Activated CD4-positive, alpha-beta T cell treated with anti-CD3 and anti-CD28 coated beads, Interleukin-2, Interleukin-4, amounts not matched to agents 100 ng/mL and 50 ng/mL, durations not matched to agents 16 hours and 8 hours (primary cell): ENCODE measurements around the gene FTO.

Source experiments
- DNase-seq: peaks from one replicate; pipeline ENCODE4 v3.0.0-alpha.2; 2020; ENCODE audit warnings: low spot score

Gene FTO

GRCh38 chr16:54015147-54015546 lies 311.2 kb downstream of the FTO start:
- DNase-seq, result no peak

- DNase-seq, result no peak
Observed at GRCh38 chr16:54022362-54022761, 318.4 kb downstream of the FTO start.

- DNase-seq, result no peak
Observed at GRCh38 chr16:54026456-54026855, 322.5 kb downstream of the FTO start.

GRCh38 chr16:54027062-54027461 lies 323.1 kb downstream of the FTO start:
- no peak for DNase-seq

- DNase-seq, result no peak
Observed at GRCh38 chr16:54027558-54027957, 323.6 kb downstream of the FTO start.

- no peak for DNase-seq
Observed at GRCh38 chr16:54027995-54028394, 324.0 kb downstream of the FTO start.

- DNase-seq, result no peak
Observed at GRCh38 chr16:54030451-54030850, 326.5 kb downstream of the FTO start.

- no peak for DNase-seq
Observed at GRCh38 chr16:54031107-54031760, 327.3 kb downstream of the FTO start.

- no peak for DNase-seq
Observed at GRCh38 chr16:54033747-54034146, 329.8 kb downstream of the FTO start.

- no peak for DNase-seq
Observed at GRCh38 chr16:54034684-54035083, 330.7 kb downstream of the FTO start.

GRCh38 chr16:54040480-54040879 lies 336.5 kb downstream of the FTO start:
- no peak for DNase-seq

- DNase-seq, result no peak
Observed at GRCh38 chr16:54040975-54041374, 337.0 kb downstream of the FTO start.

- DNase-seq, result no peak
Observed at GRCh38 chr16:54048586-54049495, 344.9 kb downstream of the FTO start.

GRCh38 chr16:54049591-54050458 lies 345.9 kb downstream of the FTO start:
- no peak for DNase-seq

- DNase-seq, result no peak
Observed at GRCh38 chr16:54050459-54051210, 346.7 kb downstream of the FTO start.

- DNase-seq, result no peak
Observed at GRCh38 chr16:54051821-54052220, 347.9 kb downstream of the FTO start.

- no peak for DNase-seq
Observed at GRCh38 chr16:54052271-54052670, 348.3 kb downstream of the FTO start.

GRCh38 chr16:54053891-54054820 lies 350.2 kb downstream of the FTO start:
- DNase-seq, result no peak

- no peak for DNase-seq
Observed at GRCh38 chr16:54055191-54055590, 351.2 kb downstream of the FTO start.

- DNase-seq, result no peak
Observed at GRCh38 chr16:54055864-54056263, 351.9 kb downstream of the FTO start.

GRCh38 chr16:54056921-54057320 lies 353.0 kb downstream of the FTO start:
- DNase-seq, result no peak
